GM21723 (cell line): ENCODE results near the gene FLT1.

ENCODE experiments used
- ATAC-seq: cut with Tn5 transposase; IDR thresholded peaks from one replicate; pipeline ENCODE4 v1.9.1; 2021; ENCODE audit warnings: mild to moderate bottlenecking, moderate library complexity; ENCODE audit not compliant: unreplicated experiment

FLT1 gene

GRCh38 chr13:28324181-28324789, 170.6 kb downstream of the FLT1 start:
- peak; percentile 71 for ATAC-seq

GRCh38 chr13:28322256-28322905, 172.5 kb downstream of the FLT1 start:
- no peak for ATAC-seq

DNA sequence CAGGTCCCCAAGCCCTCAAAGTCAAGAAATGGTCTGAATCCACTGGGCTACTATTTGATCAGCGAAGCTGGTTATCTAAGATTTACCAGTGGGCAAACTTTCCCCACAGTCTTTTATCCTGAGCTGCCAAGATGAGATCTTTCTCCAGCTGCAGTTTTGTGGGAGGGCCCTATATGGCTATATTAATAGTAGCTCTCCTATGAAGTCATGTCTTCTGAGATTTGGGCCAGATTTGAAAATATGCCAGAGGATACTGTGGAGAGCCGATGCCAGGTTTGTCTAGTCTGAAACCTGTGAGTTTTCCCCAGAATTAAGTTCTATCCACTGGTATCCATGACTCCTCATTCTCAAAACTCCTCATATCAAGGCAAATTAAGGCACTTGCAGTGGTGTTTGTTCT, 173.2 kb downstream of the FLT1 start:
- no peak for ATAC-seq

GRCh38 chr13:28320884-28321574, 173.9 kb downstream of the FLT1 start:
- ATAC-seq: no peak

DNA sequence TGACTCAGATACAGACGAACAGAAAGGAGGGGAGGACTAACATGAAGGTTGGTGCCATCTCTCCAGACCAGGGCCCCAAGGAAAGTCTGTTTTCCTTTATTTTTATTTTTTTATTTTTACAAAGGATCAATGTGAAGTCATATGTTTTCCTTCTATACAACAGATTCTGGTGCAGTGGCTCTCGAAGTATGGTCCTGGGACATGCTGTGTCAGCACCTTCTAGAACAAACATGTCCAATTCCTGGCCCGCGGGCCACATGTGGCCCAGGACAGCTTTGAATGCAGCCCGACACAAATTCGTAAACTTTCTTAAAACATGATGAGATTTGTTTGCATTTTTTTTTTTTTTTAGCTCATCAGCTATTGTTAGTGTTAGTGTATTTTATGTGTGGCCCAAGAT, 174.7 kb downstream of the FLT1 start:
- ATAC-seq: no peak

GRCh38 chr13:28319528-28319927, 175.4 kb downstream of the FLT1 start:
- no peak for ATAC-seq

DNA sequence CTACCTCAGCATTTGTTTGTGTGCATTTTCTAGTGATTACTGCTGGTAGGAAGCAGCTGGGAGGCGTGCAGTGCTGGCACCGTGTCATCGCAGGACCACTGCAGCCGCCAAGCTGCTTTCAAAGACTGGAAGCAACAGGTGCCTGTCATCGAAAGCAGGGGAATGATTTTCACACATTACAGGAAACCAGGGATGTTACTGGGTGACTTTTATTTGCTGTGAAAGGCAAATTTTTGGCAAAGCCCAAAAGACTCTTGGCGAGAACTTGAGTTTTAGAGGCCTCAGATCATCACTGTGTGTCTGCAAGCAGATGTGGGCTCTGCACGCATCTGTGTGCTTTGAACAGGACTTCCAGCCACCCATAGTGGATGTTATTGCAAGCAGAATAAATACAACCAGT, 176.4 kb downstream of the FLT1 start:
- no peak for ATAC-seq

DNA sequence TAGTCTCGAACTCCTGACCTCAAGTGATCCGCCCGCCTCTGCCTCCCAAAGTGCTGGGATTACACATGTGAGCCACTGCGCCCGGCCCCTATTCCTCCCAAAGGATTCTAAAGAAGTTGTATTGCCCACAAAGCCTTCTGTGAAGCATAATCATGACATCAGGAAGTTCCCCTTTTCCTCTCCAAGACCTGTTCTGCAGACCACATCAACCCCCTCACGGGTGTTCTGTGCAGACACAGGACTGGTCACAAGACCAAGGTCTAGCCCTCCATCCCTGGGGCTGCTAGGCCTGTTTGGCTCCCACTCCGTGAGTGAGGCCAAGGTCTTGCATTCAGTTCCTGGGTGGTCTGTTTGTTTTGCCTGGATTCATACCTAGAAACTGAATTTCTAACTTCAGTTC, 178.1 kb downstream of the FLT1 start:
- no peak for ATAC-seq

DNA sequence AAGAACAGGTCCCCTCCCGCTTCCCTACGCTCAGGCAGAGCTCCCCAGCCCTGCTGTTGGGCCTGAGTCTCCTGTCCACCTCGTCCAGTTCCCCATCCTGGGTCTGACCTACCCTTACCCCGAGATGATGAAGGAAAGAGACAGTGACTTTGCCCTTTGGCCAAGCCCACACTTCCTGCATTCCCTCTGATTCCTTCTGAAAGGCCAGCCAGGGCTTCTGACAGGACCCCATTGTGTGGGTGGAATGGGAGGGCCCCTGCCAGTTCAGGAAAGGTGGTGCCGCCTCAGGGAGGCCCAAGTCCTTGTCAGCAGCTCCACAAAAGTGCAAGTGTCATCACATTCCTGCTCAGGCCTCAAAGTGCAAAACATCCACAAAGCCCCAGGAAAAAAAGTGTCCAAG, 178.8 kb downstream of the FLT1 start:
- no peak for ATAC-seq

- ATAC-seq: no peak
These were observed 180.0 kb downstream of the FLT1 start for GRCh38 chr13:28314879-28315278.

DNA sequence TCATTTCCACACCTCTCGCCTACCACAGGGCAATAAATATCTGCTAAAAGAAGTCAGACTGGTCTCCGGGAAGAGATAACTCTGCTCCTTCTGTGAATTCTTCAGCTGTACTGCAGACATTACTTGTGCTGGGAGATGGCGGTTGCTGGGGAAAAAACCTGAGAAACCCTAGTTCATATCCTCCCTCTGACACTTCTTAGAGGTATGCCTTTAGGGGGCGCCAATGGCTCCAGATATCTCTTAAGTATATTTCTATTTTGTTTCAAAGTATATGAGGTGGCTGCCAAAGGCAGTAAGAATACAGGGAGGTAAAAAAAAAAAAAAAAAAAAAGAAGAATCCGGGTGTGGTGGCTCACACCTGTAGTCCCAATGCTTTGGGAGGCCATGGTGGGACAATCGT, 181.3 kb downstream of the FLT1 start:
- ATAC-seq: no peak

DNA sequence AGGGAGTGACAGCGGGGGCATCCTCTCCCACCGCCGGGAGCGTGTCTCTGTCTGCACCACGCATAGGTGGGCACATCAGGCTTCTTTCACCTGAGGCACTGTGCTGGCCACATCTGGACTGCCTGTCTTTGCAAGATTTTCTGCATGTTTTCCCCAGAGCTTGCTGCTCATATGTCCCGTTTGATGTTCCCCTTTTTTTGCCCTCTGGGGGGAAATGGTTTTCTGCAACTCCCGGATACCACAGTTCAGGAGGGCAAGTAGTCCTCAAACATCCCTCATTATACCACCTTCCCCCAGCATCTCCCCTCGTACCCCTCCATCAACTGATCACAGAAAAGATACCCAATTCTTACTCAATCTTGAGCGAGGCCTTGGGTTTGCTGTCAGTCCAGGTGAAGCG, 188.6 kb downstream of the FLT1 start:
- no peak for ATAC-seq

DNA sequence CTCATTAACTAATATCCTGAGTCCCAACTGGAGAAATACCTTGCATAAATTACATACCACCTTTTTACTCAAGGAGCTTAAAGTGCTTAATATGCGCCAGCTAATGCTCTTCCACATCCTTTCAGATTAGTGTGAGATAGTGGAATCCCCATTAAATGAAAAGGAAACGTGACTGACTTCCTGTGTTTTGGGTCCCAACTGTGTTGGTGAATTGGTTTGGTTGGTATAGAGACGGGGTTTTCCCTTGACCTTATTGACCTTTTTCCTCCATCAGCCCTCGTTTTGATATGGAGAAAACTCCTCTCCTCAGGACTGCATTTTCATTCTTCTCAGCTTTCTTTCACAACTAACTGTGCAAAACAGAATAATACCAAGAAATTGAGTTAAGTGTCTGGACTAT, 193.1 kb downstream of the FLT1 start:
- no peak for ATAC-seq

- ATAC-seq: no peak
These were observed 195.0 kb downstream of the FLT1 start for GRCh38 chr13:28299916-28300315.

DNA sequence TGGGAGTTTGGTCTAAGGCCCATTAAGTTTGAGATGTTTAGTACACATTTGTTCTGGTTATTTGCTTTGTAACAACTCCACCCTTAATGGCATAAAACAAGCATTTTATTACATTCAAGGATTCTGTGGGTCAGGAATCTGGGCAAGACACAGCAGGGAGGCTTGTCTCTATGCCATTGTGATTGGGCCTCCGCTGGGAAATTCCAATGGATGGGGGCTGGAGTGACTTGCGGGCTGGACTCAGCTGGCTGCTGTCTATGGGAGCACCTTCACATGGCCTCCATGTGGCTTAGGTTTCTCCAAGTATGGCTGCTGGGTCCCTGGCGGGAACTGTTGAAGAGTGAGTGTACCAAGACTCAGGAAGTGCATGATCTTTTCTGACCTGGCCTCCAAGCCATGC, 197.6 kb downstream of the FLT1 start:
- no peak for ATAC-seq

DNA sequence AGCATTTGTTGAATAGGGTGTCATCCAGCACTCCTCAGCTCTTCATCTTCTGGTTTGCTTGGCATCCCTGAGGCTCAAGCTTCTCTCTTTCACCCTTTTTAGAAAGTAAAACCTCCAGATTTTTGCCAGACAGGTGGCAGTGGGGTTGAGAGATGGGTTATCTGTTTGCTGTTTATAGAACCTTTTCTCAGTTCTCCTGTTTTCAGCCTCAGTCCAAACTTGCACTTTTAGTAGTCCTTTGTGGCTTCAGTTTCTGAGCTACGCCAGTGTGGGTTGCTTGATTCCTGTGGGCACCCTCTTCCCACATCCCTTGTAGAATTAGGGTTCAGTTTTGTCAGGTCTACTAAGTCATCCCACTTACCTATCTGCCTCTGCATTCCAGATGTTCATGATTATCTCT, 208.7 kb downstream of the FLT1 start:
- ATAC-seq: peak; percentile 79

DNA sequence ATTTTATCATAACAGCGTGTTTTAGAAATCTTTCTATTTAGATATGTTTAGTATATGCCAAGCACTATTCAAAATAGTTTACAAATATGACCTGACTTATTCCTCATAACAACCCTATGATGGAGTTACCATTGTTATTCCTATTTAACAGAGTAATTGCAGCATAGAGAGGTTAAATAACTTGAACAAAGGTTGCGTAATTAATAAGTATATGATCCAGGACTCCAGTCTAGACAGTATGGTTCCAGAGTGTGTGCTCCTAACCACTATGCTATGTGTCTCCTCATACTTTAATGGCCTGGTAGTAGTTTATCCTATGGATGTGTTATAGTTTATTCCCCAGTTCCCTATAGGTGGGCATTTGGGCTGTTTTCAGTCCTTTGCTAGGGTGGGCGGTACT, 211.3 kb downstream of the FLT1 start:
- no peak for ATAC-seq

DNA sequence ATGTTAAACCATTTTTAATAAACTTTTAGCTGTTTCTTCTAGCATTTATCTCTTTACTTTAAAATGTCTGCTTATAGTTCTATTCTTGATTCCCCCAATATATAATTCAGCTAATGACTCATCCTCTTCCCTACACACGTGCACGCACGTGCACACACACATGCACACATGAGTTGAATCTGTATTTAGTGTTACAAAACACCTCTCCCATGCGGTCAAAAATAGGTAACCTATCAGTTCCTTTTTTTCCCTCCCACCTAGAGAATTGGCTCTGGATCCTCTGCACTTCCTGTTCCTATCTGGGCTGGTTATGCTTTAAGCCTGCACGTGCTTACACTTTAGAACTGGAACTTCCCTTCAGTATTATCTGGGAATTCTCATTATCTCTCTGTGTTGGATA, 212.5 kb downstream of the FLT1 start:
- no peak for ATAC-seq

DNA sequence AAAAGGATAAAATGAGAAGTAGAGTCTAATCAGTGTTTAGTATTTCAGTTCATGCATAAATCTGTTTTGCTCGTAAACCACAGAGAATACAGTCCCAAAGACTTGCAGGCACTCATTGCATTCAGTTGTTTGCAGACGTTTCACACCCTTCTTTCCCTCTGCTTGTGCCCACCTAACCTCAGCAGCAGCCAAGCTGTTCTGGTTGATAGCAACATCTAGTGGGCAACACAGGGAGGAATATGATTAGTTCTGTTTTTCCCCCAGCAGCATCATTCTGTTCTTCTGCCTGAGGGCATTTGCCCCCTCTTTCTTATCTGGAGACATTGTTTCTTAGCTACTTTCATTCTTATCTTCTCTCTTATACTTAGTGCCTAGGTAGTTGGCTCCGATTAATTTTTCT, 221.0 kb downstream of the FLT1 start:
- no peak for ATAC-seq

GRCh38 chr13:28271056-28271840, 223.7 kb downstream of the FLT1 start:
- no peak for ATAC-seq

DNA sequence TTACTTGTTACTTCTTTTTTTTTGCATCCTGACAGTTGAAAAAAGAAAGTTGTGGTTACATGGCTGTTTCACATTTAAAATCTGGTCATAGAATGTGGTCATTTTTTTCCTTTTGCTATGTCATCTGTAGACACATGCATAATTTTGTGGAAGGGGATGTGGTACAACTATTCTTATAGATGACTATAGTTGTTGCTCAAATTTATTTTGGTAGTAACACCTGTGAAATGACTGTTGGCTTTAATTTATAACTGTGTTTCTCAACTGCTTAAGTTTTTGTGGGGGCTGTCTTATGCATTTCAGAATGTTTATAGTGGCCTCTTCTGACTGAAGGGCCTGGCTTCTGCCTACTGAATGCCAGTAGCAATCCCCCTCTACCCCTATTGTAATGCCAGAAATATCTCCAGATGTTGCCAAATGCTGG, 226.1 kb downstream of the FLT1 start:
- ATAC-seq: peak; percentile 99

DNA sequence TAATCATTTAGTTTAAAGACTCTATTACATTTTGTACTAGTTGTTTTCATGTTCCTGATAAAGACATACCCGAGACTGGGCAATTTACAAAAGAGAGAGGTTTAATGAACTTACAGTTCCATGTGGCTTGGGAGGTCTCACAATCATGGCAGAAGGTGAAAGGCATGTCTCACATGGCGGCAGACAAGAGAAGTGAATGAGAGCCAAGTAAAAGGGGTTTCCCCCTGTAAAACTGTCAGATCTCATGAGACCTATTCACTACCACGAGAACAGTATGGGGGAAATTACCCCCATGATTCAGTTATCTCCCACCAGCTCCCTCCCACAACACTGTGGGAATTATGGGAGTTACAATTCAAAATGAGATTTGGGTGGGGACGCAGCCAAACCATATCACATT, 227.4 kb downstream of the FLT1 start:
- no peak for ATAC-seq
